GM19023 (cell line): ENCODE data around the gene ZBTB3.
"Not testable (repeated sequence)": the region's sequence is repeated elsewhere in the genome, so short reads cannot be mapped to it uniquely, and the experiment has no call there.

ENCODE experiments used
- ATAC-seq: cut with Tn5 transposase; IDR thresholded peaks from one replicate; pipeline ENCODE4 v1.9.1; 2021; ENCODE audit warnings: mild to moderate bottlenecking, moderate library complexity; ENCODE audit not compliant: unreplicated experiment

The ZBTB3 gene

DNA sequence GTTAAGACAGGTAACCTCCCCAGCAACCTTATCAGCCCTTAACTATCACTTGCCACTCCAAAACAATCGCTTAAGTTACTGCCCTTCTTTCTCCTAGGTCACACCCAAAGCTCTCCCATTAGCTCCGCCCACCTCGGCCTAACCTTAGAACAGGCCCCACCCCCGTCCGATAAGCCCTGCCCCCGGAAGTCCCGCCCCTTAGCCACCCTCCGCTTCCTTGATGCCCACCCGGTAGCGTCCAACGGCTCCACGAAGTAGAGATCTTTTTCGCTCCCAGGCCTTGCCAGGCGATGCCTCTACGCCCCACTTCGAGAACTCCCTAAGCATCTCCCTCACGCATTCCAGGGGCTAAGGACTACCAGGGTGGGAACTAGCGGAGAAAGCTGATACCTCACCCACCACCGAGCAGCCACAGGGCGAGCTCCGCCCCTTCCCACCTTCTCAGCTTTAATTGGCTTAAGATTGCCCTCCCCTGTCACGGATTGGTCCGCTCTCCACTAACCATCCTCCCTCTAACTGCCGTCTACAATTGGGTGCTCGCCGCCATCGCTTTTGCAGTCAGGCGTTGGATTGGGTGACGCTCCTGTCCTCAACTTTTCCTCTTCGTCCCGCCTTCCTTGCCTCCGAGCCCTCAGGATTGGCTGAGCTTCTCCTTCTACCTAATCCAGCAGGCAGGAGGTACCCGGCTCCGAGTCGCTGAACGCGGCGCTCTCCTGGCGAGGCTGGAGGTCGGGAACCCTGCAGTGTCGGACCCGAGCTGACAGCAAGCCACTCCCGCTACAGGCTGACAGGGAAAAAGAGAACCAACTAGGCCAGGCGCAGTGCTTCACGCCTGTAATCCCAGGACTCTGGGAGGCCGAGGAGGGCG is at the start of gene ZBTB3:
Gene ZBTB3, minus strand, starts transcription at position 425 of the 868 bp plus-strand sequence. CDS start 496 bp downstream, outside the sequence.
- peak; percentile 96 for ATAC-seq

DNA sequence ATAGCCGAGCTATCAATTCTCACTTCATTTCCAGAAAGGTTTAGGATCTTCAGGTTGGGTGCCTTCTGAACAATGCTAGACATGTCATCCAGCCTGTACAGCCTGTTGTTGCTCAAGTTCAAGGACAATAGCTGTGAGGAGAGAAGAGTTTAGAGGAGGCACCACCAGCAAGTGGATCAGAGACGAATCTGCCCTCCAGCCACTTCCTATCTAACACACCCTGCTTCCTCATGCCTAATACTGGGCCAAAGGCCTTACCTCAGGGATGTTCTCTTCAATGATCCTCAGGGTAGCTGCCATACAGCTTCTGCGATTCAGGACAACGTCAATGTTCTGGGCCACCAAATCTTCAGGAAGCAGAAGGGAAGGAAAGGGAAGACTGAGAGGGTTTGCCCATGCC is 47.1 kb upstream of the ZBTB3 start:
- ATAC-seq = no peak

DNA sequence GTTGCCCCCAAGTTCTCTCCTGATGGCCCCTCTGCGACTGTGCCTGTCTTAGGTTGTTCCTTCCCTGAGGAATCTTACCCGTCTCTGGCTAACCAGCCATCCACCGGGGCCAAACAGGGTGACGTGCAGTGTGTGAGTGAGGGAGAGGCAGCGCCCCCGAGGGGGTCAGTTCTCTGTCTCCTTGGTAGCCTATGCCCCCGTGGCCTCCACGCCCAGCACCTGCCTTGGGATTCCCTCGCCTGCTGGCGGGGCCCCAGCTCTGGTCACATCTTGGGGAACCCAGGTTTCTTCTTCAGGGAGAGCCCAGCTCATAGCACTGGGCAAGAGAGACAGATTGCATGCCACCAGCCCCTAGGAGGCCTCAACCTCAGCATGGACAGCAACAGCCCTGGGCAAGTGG is 45.5 kb upstream of the ZBTB3 start:
- ATAC-seq = no peak

DNA sequence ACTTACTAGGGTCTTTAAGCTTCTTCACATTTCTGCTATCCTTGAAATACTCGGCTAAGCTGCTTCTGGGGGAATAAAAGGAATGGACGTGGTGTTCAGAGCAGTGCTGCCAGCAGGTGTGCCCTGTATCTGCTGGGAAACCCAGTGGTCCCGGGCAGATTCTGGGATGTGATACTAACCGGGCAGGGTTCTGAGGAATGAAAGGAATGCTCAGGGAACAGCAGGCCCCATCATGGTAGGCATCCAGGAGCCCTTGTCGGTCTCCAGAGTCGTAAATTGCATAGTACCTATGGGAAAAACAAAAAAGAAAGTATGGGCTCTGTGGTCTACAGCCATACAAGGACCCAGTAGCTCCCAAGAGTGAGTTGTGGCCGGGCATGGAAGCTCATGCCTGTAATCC is 42.3 kb upstream of the ZBTB3 start:
- no peak for ATAC-seq

DNA sequence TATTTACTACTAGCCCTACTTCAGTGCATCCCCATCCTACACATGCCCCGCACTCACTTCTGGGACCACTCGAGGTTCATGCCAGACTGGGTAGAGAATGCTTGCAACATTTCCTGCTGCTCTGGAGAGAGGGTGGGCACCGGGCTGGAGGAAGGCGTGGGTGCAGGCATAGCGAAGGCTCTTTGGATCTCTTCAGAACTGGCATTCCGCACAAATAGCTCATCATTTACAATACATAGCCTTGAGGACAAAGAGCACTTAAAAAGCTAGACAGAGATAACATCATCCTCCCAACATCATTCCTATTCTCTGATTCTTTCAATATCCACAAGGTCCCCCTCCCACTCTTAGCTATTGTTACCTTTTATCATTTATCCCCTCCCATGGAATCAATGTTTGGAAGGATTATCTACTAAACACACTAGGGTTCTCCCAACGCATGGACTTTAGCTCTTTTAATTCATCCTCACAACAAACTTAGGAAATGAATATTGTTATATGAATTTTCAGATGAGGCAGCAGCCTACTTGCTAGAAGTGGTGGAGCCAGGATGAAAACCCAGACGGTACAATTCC is 40.3 kb upstream of the ZBTB3 start:
- no peak for ATAC-seq

DNA sequence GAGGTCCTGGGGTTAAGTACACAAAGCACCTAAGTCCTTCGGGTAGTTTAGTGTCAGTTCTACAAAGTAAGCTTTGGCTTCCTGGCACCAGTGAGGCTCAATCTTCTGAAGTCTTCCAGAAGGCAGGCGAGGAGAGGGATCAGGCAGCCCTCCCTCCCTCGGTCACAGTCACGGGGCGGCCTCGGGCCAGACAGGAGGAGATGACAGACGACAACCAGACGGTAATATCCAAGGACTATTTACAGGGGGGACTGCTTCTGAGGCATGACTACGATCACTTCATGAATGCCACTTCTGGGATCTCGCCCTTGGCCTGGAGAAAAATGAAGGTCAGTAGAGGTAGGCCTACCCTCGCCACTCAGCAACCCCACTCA is 38.2 kb upstream of the ZBTB3 start:
- ATAC-seq = no peak

DNA sequence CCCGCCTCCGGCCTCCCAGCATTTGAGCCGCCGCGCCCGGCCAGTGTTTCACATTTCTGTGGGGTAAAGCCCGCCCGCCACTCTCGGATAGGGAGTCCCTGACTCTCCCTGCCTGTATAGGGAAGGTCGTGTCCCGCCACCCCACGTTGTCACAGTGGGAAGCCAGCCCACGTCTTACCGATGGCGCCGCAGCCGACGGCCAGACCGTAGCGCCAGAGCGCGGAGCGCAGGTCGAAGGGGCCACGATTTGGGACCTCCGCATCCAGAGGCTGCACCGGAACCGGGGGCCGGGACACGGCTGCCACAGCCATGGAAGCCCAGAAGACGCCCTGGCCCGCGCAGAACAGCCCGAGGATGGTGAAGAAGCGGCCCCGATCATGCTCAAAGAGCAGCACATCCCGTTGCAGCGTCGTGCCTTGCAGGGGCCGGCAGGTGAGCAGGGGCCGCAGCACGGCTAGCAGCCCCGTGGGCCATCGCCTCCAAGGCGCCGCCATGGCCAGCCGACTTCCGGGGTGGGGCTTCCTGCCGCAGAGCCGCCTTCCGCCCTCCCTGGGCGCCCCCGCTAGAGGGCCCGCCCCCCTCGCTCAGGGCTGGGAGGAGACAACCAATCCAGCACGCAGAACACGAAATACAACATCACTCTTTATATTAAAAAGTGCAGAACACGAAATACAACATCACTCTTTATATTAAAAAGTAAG is 37.7 kb upstream of the ZBTB3 start, which contains the start of gene TMEM223:
Gene TMEM223, minus strand, starts transcription at position 506 of the 701 bp plus-strand sequence. Its CDS starts 12 bp downstream, at position 494.
- ATAC-seq = peak; percentile 69

DNA sequence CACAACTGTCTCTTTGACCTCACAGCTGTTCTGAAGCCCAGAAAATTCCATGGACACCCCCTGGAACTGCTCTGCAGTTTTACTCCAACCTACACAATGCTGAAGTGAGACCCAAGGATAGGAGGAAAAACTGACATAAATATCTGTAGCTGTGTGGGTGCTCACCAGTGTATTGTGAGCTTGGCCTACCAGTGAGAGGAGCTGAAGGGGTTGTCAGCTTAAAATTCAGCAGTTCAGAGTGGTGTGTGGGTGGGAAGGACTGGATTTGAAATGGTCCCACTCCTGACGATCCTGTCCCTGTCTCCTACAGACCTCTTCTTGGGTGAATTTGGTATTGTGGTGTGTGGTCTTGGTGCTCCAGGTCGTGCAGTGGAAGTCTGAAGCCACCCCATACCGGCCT is 35.6 kb upstream of the ZBTB3 start:
- no peak for ATAC-seq

DNA sequence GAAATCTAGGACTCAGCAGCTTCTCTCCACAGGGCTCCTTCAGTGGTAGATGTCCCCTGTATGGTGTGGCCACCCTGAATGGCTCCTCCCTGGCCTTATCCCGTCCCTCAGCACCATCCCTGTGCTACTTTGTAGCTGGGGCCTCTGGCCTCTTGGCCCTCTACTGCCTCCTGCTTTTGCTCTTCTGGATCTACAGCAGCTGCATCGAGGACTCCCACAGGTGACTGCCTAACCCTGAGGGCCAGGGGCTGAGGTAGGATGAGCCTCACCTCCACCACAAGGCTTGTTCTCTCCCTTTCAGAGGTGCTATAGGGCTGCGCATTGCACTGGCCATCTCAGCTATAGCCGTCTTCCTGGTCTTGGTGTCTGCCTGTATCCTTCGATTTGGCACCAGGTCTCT is 35.0 kb upstream of the ZBTB3 start:
- no peak for ATAC-seq

DNA sequence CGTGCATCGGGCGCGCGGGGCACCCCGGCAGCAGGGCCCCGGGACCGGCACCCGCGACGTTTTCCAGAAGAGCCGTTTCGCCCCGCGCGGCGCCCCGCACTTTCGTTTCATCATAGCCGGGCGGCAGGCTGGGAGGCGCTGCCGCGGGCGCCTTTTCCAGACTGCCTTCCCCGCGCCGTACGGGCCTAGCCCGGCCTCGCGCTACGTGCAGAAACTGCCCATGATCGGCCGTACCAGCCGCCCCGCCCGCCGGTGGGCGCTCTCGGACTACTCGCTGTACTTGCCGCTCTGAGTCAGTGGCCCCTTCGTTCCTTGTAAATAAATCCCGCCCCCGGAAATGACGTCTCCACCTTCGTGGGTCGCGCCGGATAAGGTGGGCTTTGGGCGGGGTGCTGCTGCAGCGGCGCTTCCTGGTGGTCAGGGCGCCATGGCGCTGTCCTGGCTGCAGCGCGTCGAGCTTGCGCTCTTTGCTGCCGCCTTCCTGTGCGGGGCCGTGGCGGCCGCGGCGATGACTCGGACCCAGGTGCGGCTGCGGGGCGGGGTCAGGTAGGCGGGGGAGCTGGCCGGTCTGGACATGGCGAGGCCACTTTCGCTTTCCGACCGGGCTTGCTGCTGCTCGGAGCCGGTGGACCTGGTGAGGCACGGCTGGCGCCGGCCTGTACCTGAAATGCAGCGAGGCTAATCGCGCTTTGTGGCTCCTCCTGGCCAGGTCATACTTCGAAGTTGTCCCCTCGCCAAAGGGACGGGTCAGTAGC is 33.2 kb upstream of the ZBTB3 start, which contains the start of gene TMEM179B:
Gene TMEM179B, plus strand, starts transcription at position 398 of the 755 bp plus-strand sequence. Its CDS starts 30 bp downstream, at position 428.
- ATAC-seq = peak; percentile 69

DNA sequence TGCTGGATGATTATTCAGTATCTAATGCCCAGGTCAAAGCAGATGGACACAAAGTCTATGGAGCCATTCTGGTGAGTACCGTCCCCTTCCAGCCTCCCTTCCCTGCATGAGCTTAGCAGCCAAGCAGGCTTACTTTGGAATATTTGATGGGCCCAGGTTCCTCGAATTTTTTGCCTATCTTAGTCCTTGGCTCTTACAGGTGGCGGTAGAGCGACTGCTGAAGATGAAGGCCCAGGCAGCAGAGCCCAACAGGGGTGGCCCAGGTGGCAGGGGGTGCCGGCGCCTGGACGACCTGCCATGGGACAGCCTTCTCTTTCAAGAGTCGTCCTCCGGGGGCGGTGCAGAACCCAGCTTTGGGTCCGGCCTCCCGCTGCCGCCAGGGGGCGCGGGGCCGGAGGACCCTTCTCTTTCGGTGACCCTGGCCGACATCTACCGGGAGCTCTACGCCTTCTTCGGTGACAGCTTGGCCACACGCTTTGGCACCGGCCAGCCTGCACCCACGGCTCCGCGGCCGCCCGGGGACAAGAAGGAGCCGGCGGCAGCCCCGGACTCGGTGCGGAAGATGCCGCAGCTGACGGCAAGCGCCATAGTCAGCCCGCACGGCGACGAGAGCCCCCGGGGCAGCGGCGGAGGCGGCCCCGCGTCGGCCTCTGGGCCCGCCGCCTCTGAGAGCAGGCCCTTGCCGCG is 32.5 kb upstream of the ZBTB3 start:
- ATAC-seq = peak; percentile 70

DNA sequence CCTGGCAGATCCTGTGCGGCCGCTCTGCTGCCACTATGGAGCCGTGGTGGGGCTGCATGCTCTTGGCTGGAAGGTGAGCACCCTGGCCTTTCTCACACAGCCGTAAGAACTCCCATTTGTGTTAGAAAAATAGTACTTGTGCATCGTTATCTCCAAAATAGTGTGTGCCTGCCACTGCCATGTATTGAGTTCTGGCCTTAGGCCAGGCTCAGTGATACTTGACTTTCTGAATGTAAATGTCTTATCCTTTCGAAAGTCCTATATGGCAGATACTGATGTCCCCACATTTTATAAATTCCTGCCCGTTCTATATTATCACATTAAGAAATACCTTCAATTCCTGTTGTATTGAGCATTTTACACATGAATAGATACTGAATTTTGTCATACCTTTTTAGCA is 28.8 kb upstream of the ZBTB3 start:
- ATAC-seq = no peak

DNA sequence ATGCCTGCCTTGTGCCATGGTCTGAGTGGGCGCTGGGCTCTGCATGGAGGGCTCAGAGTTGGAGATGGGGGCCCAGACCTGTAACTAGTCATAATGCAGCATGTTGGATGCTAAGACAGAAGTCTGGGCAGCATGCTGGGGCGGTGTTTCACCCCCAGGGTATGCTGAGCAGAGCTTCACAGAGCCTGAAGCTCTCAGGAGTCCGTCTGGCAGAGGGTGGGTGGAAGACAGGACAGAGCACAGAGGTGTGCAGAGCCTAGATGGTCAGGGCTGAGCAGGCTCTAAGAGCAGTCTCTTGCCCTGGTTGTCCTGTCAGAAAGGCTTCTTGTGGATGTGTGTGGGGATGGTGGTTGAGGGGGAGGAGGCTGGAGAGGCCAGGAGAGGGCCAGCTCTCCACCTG is 24.5 kb upstream of the ZBTB3 start:
- ATAC-seq = no peak

DNA sequence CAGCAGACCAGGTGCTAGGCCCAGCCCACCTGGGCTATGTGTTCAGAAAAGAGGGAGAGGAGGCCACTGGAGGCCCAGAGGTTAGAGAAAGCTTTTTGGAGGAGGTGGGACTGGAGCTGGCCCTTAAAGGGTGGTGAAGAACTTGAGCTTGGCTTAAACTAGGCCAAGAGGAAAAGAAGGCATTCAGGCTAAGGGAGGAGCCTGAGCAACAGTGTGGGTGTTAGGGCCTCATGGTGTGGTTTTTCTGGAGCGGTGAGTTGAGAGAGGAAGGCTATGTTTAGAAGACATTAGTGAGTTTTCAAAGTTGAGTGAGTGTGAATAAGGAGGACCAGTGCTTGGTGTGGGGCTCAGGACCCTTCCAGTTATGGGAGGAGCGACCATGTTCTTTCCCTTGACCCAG is 23.4 kb upstream of the ZBTB3 start:
- no peak for ATAC-seq

DNA sequence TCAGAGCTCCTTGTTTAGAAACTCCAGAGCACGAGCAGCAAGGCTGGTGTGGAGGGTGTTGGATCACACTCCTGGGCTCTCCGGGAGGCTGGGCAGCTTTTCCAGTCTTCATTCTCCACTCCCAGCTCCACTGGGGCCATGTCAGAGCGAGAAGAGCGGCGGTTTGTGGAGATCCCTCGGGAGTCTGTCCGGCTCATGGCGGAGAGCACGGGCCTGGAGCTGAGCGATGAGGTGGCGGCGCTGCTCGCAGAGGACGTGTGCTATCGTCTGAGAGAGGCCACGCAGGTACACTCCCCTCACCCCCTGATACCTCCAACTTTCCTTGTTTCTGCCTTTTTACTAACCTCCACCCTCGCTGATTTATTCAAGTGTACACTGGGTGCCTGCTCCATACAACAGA is 21.7 kb upstream of the ZBTB3 start:
- no peak for ATAC-seq

DNA sequence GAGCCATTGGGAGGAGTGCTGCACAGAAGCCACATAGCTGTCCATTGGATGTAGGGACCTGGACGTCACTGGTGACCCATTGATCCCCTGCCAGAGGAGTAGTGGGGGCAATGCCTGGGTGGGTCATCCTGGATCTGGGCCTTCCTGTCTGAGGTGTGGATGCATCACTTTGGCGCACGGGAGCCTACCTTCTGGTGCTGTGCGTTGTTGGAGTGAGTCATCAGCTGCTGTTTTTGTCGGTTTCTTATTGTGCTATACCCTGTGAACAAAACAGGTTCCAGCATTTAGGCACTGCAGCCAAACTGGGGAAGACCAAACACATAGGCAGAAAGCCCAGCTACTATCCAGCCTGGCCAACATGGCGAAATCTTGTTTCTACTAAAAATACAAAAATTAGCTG is 20.4 kb upstream of the ZBTB3 start:
- ATAC-seq = no peak

DNA sequence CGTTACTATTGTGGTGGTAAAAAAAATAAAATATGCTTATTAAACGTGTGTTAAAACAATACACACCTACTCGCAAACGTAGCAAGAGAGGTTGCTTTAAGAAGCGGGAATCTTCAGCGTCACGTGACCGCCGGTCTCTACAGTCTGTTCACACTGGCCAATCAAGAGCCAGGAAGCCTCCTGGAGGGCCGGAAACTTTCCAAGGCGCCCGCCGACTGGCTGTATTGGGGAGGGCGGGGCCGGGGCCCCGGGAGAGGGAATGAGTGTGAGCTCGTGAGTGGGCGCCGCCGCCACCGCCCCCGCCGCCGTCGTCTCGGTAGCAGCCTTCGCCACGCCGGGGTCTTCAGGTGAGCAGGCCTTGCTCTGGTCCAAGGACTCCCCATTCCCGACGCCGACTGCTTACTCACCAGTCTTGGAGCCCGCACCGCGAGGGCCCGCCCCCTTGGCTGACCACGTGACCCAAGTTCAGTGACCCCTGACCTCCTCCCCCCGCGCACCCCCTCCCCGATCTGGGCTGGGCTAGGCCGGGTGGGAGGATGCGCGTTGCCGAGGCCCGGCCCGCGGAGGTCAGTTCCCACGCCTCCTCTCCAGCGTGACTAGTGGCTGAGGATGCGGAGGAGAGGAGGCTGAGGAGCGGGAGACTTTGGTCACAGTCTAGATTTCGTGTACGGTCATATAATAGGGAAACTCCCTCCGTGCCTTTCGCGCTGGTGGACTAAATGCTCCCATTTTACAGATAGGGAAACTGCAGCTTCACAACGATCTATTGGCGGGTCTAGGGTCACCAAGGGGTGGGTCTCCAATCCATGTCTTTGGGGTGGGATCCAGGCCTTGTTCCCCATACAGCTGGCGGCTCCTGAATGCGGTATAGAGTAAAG is 17.4 kb upstream of the ZBTB3 start, which contains the start of gene TAF6L:
Gene TAF6L, plus strand, starts transcription at position 253 of the 878 bp plus-strand sequence. CDS start 4,388 bp downstream, outside the sequence.
- peak; percentile 86 for ATAC-seq

DNA sequence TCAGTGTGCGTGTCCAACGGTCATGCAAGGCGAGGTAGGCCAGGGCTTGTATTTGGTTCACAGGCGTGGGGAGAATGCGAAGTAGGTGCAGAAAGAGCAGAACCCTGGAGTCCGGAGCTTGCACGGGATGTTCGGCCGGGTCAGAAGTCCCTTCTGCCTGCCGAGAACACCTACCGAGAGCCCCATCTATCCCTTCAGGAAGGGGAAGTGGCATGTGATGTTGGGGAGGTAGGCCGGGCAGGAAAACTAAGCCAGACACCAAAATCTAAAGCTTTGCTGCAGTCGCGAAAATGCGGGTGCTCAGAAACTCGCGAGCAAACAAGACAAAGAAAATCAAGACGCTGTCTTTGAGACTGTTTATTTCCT is 16.8 kb upstream of the ZBTB3 start:
- peak; percentile 3 for ATAC-seq

DNA sequence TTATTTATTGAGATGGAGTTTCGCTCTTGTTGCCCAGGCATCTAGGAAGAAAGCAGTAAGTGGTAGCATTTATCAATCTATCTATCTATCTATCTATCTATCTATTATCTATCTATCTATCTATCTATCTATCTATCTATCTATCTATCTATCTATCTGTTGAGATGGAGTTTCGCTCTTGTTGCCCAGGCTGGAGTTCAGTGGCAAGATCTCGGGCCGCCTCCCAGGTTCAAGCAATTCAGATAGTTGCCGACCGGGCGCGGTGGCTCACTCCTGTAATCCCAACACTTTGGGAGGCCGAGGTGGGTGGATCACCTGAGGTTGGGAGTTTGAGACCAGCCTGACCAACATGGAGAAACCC is 6.9 kb upstream of the ZBTB3 start:
- ATAC-seq = not testable (repeated sequence)
